MM.1S (cell line): ENCODE measurements around the gene TPGS1.

Source experiments
- EZH2 ChIP-seq: fragments of 300-600 bp; sonication (generic); optimal IDR thresholded peaks from 2 replicates; pipeline ENCODE3; 2017; ENCODE audit warnings: low read depth, mild to moderate bottlenecking, antibody characterized with exemption, low read length, mixed read lengths
- EZH2phosphoT487 ChIP-seq: fragments of 300-600 bp; sonication (generic); IDR thresholded peaks from 2 replicates; pipeline ENCODE4 v1.6.1; 2018; ENCODE audit warnings: antibody characterized with exemption, low read length
- TF ChIP-seq, protein P1 (sequence below): fragments of 300-600 bp; sonication (generic); IDR thresholded peaks from 2 replicates; pipeline ENCODE4 v1.5.1; 2016; ENCODE audit warnings: antibody characterized with exemption, low read length, mixed read lengths

DNA sequence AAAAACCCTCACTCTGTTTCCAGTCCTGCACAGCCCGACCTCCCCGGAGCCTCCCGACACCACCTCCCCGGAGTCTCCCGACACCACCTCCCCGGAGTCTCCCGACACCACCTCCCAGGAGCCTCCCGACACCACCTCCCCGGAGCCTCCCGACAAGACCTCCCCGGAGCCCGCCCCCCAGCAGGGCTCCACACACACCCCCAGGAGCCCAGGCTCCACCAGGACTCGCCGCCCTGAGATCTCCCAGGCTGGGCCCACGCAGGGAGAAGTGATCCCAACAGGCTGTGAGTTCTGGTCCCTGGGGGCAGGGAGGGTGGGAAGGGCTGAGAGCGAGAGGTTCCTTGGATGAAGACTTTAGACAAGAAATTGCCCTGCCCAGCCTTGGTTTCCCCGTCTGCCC lies 5.7 kb upstream of the TPGS1 start:
- TF ChIP-seq, protein P1, sequence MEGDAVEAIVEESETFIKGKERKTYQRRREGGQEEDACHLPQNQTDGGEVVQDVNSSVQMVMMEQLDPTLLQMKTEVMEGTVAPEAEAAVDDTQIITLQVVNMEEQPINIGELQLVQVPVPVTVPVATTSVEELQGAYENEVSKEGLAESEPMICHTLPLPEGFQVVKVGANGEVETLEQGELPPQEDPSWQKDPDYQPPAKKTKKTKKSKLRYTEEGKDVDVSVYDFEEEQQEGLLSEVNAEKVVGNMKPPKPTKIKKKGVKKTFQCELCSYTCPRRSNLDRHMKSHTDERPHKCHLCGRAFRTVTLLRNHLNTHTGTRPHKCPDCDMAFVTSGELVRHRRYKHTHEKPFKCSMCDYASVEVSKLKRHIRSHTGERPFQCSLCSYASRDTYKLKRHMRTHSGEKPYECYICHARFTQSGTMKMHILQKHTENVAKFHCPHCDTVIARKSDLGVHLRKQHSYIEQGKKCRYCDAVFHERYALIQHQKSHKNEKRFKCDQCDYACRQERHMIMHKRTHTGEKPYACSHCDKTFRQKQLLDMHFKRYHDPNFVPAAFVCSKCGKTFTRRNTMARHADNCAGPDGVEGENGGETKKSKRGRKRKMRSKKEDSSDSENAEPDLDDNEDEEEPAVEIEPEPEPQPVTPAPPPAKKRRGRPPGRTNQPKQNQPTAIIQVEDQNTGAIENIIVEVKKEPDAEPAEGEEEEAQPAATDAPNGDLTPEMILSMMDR = no peak
- TF ChIP-seq EZH2 = no peak
- TF ChIP-seq EZH2phosphoT487 = no peak
